ENCODE results near the gene TRIO. TPM values are rescaled to one million over a fixed set of nuclear protein-coding genes. Genes with fewer than 3 reads are reported as not detected.

Gene TRIO
- total RNA-seq, 4 donors from 2014 or later = 290 to 370 (median 346) TPM

GRCh38 chr5:14510880-14511279 is 367.7 kb downstream of the TRIO start:
- Histone ChIP-seq H3K9me3 (peaks cover 0 to 7% (median 0%) of the 10 kb centered on the region in 4 donors), H3K27ac (no peak overlapping the region), H3K4me3 (no peak overlapping the region), H3K36me3 (peaks cover 0 to 43% (median 0%) of the 10 kb centered on the region in 3 donors), H3K27me3 (no peaks in the 10 kb centered on the region), H3K4me1 (no peaks in the 10 kb centered on the region)
- whole genome bisulfite sequencing, 2 donors = 86 to 89% methylated on average over 6 of the region's 6 CpGs
- no peak for DNase-seq (ENCODE audit: low spot score in 2 of 2)
- no peak for TF ChIP-seq CTCF (IDR thresholded peaks at IDR 0.05)
- no peak for TF ChIP-seq POLR2A (IDR thresholded peaks at IDR 0.05)
- TF ChIP-seq EP300 (IDR thresholded peaks at IDR 0.05) = no peak

- H3K27ac ChIP-seq = no peak overlapping the region
- peaks cover 0 to 26% (median 0%) of the 10 kb centered on the region in 3 donors for H3K36me3 ChIP-seq
- no peak overlapping the region for H3K4me3 ChIP-seq
- no peak for DNase-seq (ENCODE audit: low spot score in 2 of 2)
- no peaks in the 10 kb centered on the region for H3K4me1 ChIP-seq
- H3K27me3 ChIP-seq = no peaks in the 10 kb centered on the region
- 65 to 66% methylated on average over 7 of the region's 7 CpGs for WGBS, 2 donors
- TF ChIP-seq EP300 (IDR thresholded peaks at IDR 0.05) (no peak), POLR2A (IDR thresholded peaks at IDR 0.05) (no peak), CTCF (IDR thresholded peaks at IDR 0.05) (no peak)
- peaks cover 0 to 9% (median 0%) of the 10 kb centered on the region in 4 donors for H3K9me3 ChIP-seq
Observed at GRCh38 chr5:14512574-14512973, 369.4 kb downstream of the TRIO start.

- TF ChIP-seq POLR2A (IDR thresholded peaks at IDR 0.05) (no peak), CTCF (IDR thresholded peaks at IDR 0.05) (no peak), EP300 (IDR thresholded peaks at IDR 0.05) (no peak)
Observed at GRCh38 chr5:14513266-14513665, 370.1 kb downstream of the TRIO start.

GRCh38 chr5:14516901-14517300 is 373.8 kb downstream of the TRIO start:
- TF ChIP-seq POLR2A (IDR thresholded peaks at IDR 0.05) (no peak), EP300 (IDR thresholded peaks at IDR 0.05) (no peak), CTCF (IDR thresholded peaks at IDR 0.05) (no peak)
- DNase-seq (ENCODE audit: low spot score in 2 of 2) = no peak
- Histone ChIP-seq H3K27ac (no peak overlapping the region), H3K36me3 (no peaks in the 10 kb centered on the region), H3K4me3 (no peak overlapping the region), H3K9me3 (peaks cover 0 to 9% (median 0%) of the 10 kb centered on the region in 4 donors), H3K4me1 (no peaks in the 10 kb centered on the region), H3K27me3 (no peaks in the 10 kb centered on the region)
- WGBS, 2 donors = 25 to 26% methylated on average over 3 of the region's 3 CpGs

More at GRCh38 chr5:14513266-14513665, 370.1 kb downstream of the TRIO start:
- Histone ChIP-seq H3K27me3 (no peaks in the 10 kb centered on the region), H3K9me3 (peaks cover 0 to 9% (median 0%) of the 10 kb centered on the region in 4 donors), H3K4me3 (no peak overlapping the region), H3K36me3 (peaks cover 0 to 19% (median 0%) of the 10 kb centered on the region in 3 donors), H3K27ac (no peak overlapping the region), H3K4me1 (no peaks in the 10 kb centered on the region)
- WGBS, 2 donors = 68 to 79% methylated on average over 12 of the region's 12 CpGs
- no peak for DNase-seq (ENCODE audit: low spot score in 2 of 2)

- Histone ChIP-seq H3K27me3 (no peaks in the 10 kb centered on the region), H3K9me3 (peaks cover 0 to 9% (median 0%) of the 10 kb centered on the region in 4 donors), H3K36me3 (no peaks in the 10 kb centered on the region), H3K4me3 (no peak overlapping the region), H3K27ac (no peak overlapping the region), H3K4me1 (no peaks in the 10 kb centered on the region)
- no peak for DNase-seq (ENCODE audit: low spot score in 2 of 2)
- TF ChIP-seq EP300 (IDR thresholded peaks at IDR 0.05) = no peak
- TF ChIP-seq POLR2A (IDR thresholded peaks at IDR 0.05) = no peak
- no peak for TF ChIP-seq CTCF (IDR thresholded peaks at IDR 0.05)
- 94 to 97% methylated on average over 7 of the region's 7 CpGs for WGBS, 2 donors
Observed at GRCh38 chr5:14518638-14519037, 375.5 kb downstream of the TRIO start.
